Right lobe of liver (tissue), 6 donors: ENCODE results near the gene MED25. TPM values are rescaled to one million over a fixed set of nuclear protein-coding genes. Genes with fewer than 3 reads are reported as not detected.
A peak's percentile ranks its signal among the peaks of the same experiment; 100 is the strongest.

ENCODE experiments used
- ATAC-seq, 4 donors: fragments of 200-7000 bp; cut with Tn5 transposase; one replicate each; pipeline ENCODE4 v1.9.1; 2020; ENCODE audit warnings: mild to moderate bottlenecking in 4 of 4, moderate library complexity in 4 of 4
- DNase-seq, 3 donors: peaks; one replicate each; pipeline ENCODE4 v3.0.0-alpha.2; 2020
- H3K27ac ChIP-seq, 3 donors: fragments of 200-600 bp; one replicate each; pipeline ENCODE4 v1.8.0; 2022
- H3K27me3 ChIP-seq, 2 donors: fragments of 200-600 bp; one replicate each; pipeline ENCODE4 v1.8.0; 2022
- H3K36me3 ChIP-seq, 4 donors: fragments of 200-600 bp; sonication (generic) in 1 of 4; one replicate each; pipeline versions ENCODE4 v1.5.1 to v1.8.0; 2017 to 2022; ENCODE audit warnings: control low read depth in 1 of 4
- H3K4me1 ChIP-seq, 4 donors: fragments of 200-600 bp; sonication (generic) in 1 of 4; one replicate each; pipeline versions ENCODE4 v1.5.1 to v1.8.0; 2017 to 2022; ENCODE audit warnings: control low read depth in 1 of 4
- H3K4me3 ChIP-seq, 3 donors: fragments of 200-600 bp; one replicate each; pipeline ENCODE4 v1.8.0; 2022
- H3K9me3 ChIP-seq, 4 donors: fragments of 200-600 bp; sonication (generic) in 1 of 4; one replicate each; pipeline versions ENCODE4 v1.5.1 to v1.8.0; 2017 to 2022; ENCODE audit warnings: control low read depth in 1 of 4
- CTCF ChIP-seq, 4 donors: fragments of 200-600 bp in 3 of 4; fragments of 450-650 bp in 1 of 4; IDR thresholded peaks; one replicate each; pipeline versions ENCODE4 v1.5.1 to v1.8.0; 2016 to 2022; ENCODE audit warnings: antibody characterized with exemption in 4 of 4, mild to moderate bottlenecking in 2 of 4
- POLR2A ChIP-seq: fragments of 450-650 bp; IDR thresholded peaks from one replicate; pipeline ENCODE4 v1.6.1; 2017; ENCODE audit warnings: antibody characterized with exemption, mild to moderate bottlenecking
- WGBS: methylation state at CpG from one replicate; pipeline ENCODE4 v1.1.6; 2018; ENCODE audit warnings: low coverage, low lambda C conversion rate; ENCODE audit not compliant: insufficient coverage; ENCODE audit errors: missing lambda C conversion rate; 5-methylcytosine and 5-hydroxymethylcytosine counted together
- intact Hi-C, 2 donors: fragments of 100-400 bp; cut with DNase I; formaldehyde crosslinking; loops; one replicate each; pipeline versions ENCODE4 v1.11.2 to v1.14.1; 2022
- total RNA-seq, 6 experiments: library from RNA; depleted of rRNA in 2 of 6; stranded (reverse); fragments of >200 nt in 2 of 6; fragmentation: NEBNext Ultra II Directional in 3 of 6; extraction: Animal tissue kit (Norgen Biotek cat#: 25700) in 3 of 6; gene quantifications; one replicate each; pipeline versions ENCODE4 v1.1.0 to v1.2.4, GENCODE V29; 2016 to 2023
- donor health status: DM: no; HTN: yes; CAD: no.
- donor health status: DM: no; HTN: no; CAD: no.
- donor health status: DM: no; HTN: no; CAD: no.
- donor health status: DM: no; HTN: yes; CAD: no.
- donor health status: DM: no; HTN: yes; CAD: no.

The MED25 gene
- total RNA-seq, 6 experiments from 2014 or later = 9.9 to 16.3 (median 11.8) TPM

GRCh38 chr19:49808711-49809159, 9.4 kb upstream of the MED25 start:
- WGBS = 4% methylated on average over 26 of the region's 31 CpGs
- Histone ChIP-seq H3K27ac (peak overlapping the region; percentile 57 to 79 (median 65)), H3K27me3 (no peaks in the 10 kb centered on the region), H3K4me1 (peaks cover 0 to 15% (median 3%) of the 10 kb centered on the region in 4 donors), H3K36me3 (peaks cover 0 to 4% (median 3%) of the 10 kb centered on the region in 4 donors), H3K4me3 (peak overlapping the region; percentile 61 to 79 (median 74)), H3K9me3 (no peaks in the 10 kb centered on the region)
- peak; percentile 95 to 98 (median 97) for DNase-seq
- peak; percentile 79 to 86 (median 82) for ATAC-seq
- intact Hi-C loops = no loop called here
- TF ChIP-seq POLR2A = no peak
- no peak for TF ChIP-seq CTCF (IDR thresholded peaks at IDR 0.05)

GRCh38 chr19:49809160-49809940, 8.7 kb upstream of the MED25 start:
- peak overlapping the region; percentile 61 to 79 (median 74) for H3K4me3 ChIP-seq
- peaks cover 0 to 4% (median 2%) of the 10 kb centered on the region in 4 donors for H3K36me3 ChIP-seq
- intact Hi-C loops = no loop called here
- TF ChIP-seq POLR2A = peak; percentile 48
- peak; percentile 7 to 35 (median 32) for TF ChIP-seq CTCF (IDR thresholded peaks at IDR 0.05)
- ATAC-seq (peak; percentile 58 to 68 (median 63)), DNase-seq (peak; percentile 75 to 84 (median 80))
- 13% methylated on average over 7 of the region's 50 CpGs for WGBS
- peak overlapping the region; percentile 57 to 79 (median 65) for H3K27ac ChIP-seq
- no peaks in the 10 kb centered on the region for H3K27me3 ChIP-seq
- no peaks in the 10 kb centered on the region for H3K9me3 ChIP-seq
- peaks cover 0 to 18% (median 3%) of the 10 kb centered on the region in 4 donors for H3K4me1 ChIP-seq

GRCh38 chr19:49809941-49810389, 8.1 kb upstream of the MED25 start:
- Histone ChIP-seq H3K4me3 (peak overlapping the region in 1 of 3 donors; percentile 79), H3K36me3 (no peaks in the 10 kb centered on the region), H3K9me3 (no peaks in the 10 kb centered on the region), H3K4me1 (peaks cover 0 to 18% (median 3%) of the 10 kb centered on the region in 4 donors), H3K27me3 (no peaks in the 10 kb centered on the region), H3K27ac (peak overlapping the region; percentile 57 to 79 (median 65))
- intact Hi-C loops = no loop called here
- 80% methylated on average over 1 of the region's 5 CpGs for WGBS
- ATAC-seq (no peak), DNase-seq (no peak)
- TF ChIP-seq CTCF (IDR thresholded peaks at IDR 0.05) (no peak), POLR2A (no peak)

GRCh38 chr19:49811328-49811727, 6.8 kb upstream of the MED25 start:
- Histone ChIP-seq H3K4me3 (no peak overlapping the region), H3K9me3 (no peaks in the 10 kb centered on the region), H3K36me3 (no peaks in the 10 kb centered on the region), H3K27ac (no peak overlapping the region), H3K4me1 (peaks cover 0 to 18% (median 3%) of the 10 kb centered on the region in 4 donors), H3K27me3 (no peaks in the 10 kb centered on the region)
- TF ChIP-seq CTCF (IDR thresholded peaks at IDR 0.05) = no peak
- no peak for TF ChIP-seq POLR2A
- DNase-seq = no peak
- no peak for ATAC-seq
- no CpG with 5 or more reads among the region's 6 CpGs for WGBS
- intact Hi-C loops = no loop called here
